ENCODE measurements around the gene COL19A1. TPM values are rescaled to one million over a fixed set of nuclear protein-coding genes. Genes with fewer than 3 reads are reported as not detected.

Gene COL19A1
- total RNA-seq, 1 experiment from 2014 or later, result not detected

DNA sequence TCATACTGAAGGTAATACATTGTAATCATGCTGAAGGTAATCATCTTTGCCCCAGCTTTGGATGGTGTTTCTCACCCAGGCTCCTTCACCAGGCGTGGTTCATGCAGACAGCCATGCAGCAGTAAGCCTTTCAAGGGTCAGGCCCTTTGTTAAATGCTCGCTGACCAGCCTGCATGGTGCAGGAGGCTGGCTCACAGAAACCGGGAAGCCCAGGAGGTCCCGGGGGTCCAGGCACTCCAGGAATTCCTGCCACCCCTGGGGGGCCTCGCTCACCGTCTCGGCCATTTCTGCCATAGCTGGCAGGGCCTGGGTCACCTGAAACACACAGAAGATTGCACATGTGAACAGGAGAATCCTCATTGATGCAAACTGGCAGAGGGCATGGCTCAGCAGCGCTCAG, 350.4 kb downstream of the COL19A1 start:
- TF ChIP-seq, protein P1, sequence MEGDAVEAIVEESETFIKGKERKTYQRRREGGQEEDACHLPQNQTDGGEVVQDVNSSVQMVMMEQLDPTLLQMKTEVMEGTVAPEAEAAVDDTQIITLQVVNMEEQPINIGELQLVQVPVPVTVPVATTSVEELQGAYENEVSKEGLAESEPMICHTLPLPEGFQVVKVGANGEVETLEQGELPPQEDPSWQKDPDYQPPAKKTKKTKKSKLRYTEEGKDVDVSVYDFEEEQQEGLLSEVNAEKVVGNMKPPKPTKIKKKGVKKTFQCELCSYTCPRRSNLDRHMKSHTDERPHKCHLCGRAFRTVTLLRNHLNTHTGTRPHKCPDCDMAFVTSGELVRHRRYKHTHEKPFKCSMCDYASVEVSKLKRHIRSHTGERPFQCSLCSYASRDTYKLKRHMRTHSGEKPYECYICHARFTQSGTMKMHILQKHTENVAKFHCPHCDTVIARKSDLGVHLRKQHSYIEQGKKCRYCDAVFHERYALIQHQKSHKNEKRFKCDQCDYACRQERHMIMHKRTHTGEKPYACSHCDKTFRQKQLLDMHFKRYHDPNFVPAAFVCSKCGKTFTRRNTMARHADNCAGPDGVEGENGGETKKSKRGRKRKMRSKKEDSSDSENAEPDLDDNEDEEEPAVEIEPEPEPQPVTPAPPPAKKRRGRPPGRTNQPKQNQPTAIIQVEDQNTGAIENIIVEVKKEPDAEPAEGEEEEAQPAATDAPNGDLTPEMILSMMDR (IDR thresholded peaks at IDR 0.05; ENCODE audit: unreplicated experiment), result no peak
- H3K27ac Mint-ChIP-seq (ENCODE audit: low read depth, unreplicated experiment), result no peak overlapping the region
- H3K36me3 Mint-ChIP-seq (ENCODE audit: insufficient read depth, unreplicated experiment), result no peaks in the 10 kb centered on the region
- no peak for DNase-seq (ENCODE audit: unreplicated experiment)
- H3K4me1 Mint-ChIP-seq (ENCODE audit: insufficient read depth, unreplicated experiment), result no peaks in the 10 kb centered on the region
- ChIA-PET CTCF (interaction anchor here (0.6 to 1.8 kb wide), 2 partner anchors 152 to 556 kb away, joined by 3 to 6 read pairs; no protein-coding TSS in a partner anchor), POLR2A (interaction anchor here (0.5 kb wide), 1 partner anchor 25 kb away, joined by 3 read pairs; no protein-coding TSS in a partner anchor)
- intact Hi-C loops (cut with micrococcal nuclease), result no loop called here
- no peaks in the 10 kb centered on the region for H3K9me3 Mint-ChIP-seq (ENCODE audit: unreplicated experiment)
- no TSS peak for BruUV-seq (replicated peaks)
- peaks cover 100% of the 10 kb centered on the region for H3K27me3 Mint-ChIP-seq (ENCODE audit: insufficient read depth, unreplicated experiment)
- no peak overlapping the region for H3K4me3 Mint-ChIP-seq (ENCODE audit: unreplicated experiment)

DNA sequence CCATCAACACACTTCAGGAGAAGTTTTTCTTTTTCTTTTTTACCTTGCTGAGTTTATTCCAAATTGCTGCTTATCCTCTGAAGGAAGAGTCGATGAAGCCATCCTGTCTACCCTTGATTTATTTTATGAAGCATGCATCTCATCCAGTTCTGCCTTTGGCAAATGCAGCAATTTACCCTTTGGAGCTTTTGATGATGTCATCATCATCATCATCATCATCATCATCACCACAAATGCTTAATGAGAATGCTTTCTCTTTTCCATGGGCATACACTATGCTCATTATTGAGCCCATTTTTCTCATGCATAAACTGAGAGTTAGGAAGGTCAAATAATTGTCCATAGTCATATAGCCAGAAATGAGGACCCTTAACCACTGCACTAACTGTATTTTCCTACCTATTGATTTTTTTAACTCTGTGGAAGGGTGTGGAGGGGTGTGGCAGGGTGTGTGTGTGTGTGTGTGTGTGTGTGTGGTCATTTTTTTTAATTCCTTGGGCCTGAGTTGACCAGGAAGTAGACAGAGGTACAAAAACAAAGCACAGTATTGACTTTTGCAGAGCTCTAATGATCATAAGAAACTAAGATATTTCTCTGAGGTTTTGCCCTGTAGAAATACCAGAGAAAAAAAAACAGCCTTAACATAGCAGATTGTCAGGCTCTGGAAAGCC, 353.7 kb downstream of the COL19A1 start:
- intact Hi-C loops (cut with micrococcal nuclease), result loop anchor here (5.0 kb wide), 3 partner anchors 92 to 737 kb away; partner anchors contain the start of gene B3GAT2
- ChIA-PET POLR2A (no interaction called here), CTCF (interaction anchor here (0.6 to 4.8 kb wide), 26 partner anchors 8 to 856 kb away, joined by 3 to 52 read pairs (median 6); no protein-coding TSS in a partner anchor)
- Mint-ChIP-seq H3K9me3 (ENCODE audit: unreplicated experiment) (no peaks in the 10 kb centered on the region), H3K36me3 (ENCODE audit: insufficient read depth, unreplicated experiment) (no peaks in the 10 kb centered on the region), H3K4me3 (ENCODE audit: unreplicated experiment) (no peak overlapping the region), H3K4me1 (ENCODE audit: insufficient read depth, unreplicated experiment) (no peaks in the 10 kb centered on the region), H3K27ac (ENCODE audit: low read depth, unreplicated experiment) (no peak overlapping the region), H3K27me3 (ENCODE audit: insufficient read depth, unreplicated experiment) (peaks cover 100% of the 10 kb centered on the region)
- BruUV-seq (replicated peaks), result no TSS peak
- TF ChIP-seq, protein P1 (IDR thresholded peaks at IDR 0.05; ENCODE audit: unreplicated experiment), result no peak
- DNase-seq (ENCODE audit: unreplicated experiment), result no peak

DNA sequence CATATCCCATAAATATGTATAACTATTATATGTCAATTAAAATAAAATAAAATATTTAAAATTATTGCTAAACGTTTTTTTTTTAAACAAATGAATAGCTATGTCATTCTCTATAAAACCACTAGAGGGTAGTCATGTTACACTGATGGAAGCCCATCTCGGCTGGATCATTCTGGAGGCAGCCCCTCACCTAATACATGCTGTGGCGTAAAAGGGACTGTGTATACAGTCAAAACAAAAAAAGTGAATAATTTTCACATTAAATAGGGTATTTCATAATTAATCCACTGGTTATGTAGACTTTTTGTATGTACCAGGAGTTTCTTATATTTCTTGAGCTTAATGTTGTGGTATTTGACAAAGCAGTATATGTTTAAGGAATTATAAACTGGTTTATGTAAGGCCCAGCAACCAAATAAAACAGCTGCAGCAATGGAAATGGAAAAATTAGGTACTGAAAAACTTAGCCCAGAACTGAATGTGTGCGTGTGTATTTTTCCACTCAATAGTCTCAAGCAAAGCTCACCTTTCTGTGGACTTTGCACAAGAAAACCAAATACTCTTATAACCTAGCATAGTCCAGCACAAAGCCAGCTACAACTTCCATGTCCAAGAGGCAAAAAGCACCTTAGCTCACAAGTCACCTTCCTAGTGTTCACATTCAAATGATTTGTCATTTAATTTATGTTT, 354.8 kb downstream of the COL19A1 start:
- intact Hi-C loops (cut with micrococcal nuclease), result loop anchor here (1.0 to 5.0 kb wide), 5 partner anchors 91 to 792 kb away; partner anchors contain the start of gene B3GAT2
- ChIA-PET POLR2A (interaction anchor here (0.6 kb wide), 1 partner anchor 817 kb away, joined by 3 read pairs; no protein-coding TSS in a partner anchor), CTCF (interaction anchor here (0.5 to 4.8 kb wide), 70 partner anchors 9 to 1558 kb away, joined by 3 to 52 read pairs (median 4); no protein-coding TSS in a partner anchor)
- Mint-ChIP-seq H3K9me3 (ENCODE audit: unreplicated experiment) (no peaks in the 10 kb centered on the region), H3K27me3 (ENCODE audit: insufficient read depth, unreplicated experiment) (peaks cover 100% of the 10 kb centered on the region), H3K27ac (ENCODE audit: low read depth, unreplicated experiment) (no peak overlapping the region), H3K4me3 (ENCODE audit: unreplicated experiment) (no peak overlapping the region), H3K4me1 (ENCODE audit: insufficient read depth, unreplicated experiment) (no peaks in the 10 kb centered on the region), H3K36me3 (ENCODE audit: insufficient read depth, unreplicated experiment) (no peaks in the 10 kb centered on the region)
- TF ChIP-seq, protein P1 (IDR thresholded peaks at IDR 0.05; ENCODE audit: unreplicated experiment), result peak; percentile 71
- DNase-seq (ENCODE audit: unreplicated experiment), result peak; percentile 33
- no TSS peak for BruUV-seq (replicated peaks)
